ENCODE results near the gene ITGA8.
"Not testable (repeated sequence)": the region's sequence is repeated elsewhere in the genome, so short reads cannot be mapped to it uniquely, and the experiment has no call there.

ITGA8 gene

DNA sequence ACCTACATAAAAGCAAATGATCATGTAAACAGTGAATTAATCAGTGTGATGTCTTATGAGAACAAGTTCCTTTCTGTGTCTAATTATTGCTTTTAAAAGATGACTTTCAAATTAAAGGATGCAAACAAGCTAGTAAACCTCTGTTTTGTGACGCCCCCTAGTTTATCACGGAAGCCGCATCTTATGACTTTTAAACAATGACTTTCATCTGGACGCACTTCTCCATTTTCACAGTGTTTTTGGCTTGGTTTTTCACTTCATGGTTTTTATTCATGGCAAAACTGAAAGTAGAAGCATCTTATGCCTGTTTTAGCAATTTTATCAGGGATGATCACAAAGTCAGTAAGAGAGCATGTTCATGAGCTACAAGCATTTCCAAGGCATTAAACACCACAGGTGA lies 35.0 kb downstream of the ITGA8 start:
- no peak for DNase-seq (ENCODE audit: low read depth in 2 of 2, low spot score in 1 of 2)

DNA sequence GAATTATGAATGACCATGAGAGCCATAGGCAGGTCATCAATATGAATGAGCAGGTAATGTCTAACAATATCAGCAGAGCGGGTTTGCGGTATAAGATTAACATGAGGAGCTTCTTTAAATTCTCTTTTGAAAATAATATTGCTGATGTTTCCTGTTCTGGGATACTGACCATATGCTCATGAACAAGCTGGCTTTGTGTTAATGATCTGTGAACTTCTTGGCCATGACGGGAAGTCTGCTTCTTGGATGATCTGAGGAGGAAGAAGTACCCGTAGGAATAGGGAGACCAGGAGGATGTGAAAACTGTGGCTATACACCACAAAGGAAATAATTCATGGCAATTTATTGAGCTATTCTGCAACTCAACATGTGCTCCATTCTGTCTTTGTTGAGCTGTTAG lies 38.6 kb downstream of the ITGA8 start:
- DNase-seq (ENCODE audit: low read depth in 2 of 2, low spot score in 1 of 2), result no peak

DNA sequence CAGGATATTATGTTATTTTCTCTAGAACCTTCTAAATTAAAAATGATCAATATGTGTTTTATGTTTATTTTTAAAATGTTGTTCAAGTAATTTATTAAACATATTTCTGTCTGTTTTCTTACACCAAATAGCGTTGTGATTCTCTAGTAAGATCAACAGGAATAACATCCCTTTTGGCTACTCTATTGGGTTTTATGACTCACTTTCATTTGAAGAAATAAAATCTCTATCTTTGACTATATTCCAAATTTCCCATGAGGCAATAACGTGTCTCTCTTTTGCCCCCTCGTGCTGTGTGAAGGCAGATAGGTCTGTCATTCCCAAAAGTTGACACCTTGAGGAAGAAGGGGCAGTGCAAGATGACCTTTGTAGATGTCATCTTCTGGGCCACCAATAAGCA lies 40.9 kb downstream of the ITGA8 start:
- no peak for DNase-seq (ENCODE audit: low read depth in 2 of 2, low spot score in 1 of 2)

DNA sequence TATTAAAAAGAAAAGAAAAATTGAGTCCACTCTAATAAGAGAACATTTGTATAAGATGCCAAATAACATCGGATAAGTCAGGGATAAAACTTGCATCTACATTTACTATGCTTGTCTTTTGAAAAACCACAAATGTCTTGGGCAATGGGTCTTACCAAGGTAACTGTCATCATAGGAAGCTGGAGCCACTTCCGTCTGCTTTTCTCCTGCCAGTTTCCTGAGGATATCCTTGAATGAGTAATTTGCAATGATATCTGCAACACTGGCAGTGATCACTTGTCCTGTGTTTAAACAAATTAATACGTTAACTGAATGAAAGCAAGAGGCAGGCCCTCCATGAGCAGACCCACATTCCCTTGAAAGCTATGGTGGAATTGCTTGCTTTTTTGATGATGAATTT lies 47.3 kb downstream of the ITGA8 start:
- DNase-seq (ENCODE audit: low read depth in 2 of 2, low spot score in 1 of 2), result no peak

DNA sequence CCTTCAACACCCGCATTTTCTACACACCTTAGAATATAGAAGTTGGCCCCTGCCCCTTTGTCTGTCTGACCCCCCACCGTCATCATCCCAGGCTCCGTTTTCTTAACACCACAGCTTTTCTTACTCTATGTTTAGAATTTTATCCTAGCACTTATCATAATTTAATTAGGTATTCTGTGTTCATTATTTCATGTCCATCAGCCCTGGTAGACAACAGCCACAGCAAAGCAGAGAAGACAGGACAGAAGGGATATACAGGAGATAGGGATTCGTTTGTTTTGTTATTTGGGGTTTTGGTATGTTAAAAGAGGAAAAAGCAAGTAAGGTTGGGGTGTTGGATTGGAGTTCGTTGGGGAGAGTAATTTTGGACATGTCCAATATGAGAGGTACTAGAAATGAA lies 48.8 kb downstream of the ITGA8 start:
- DNase-seq (ENCODE audit: low read depth in 2 of 2, low spot score in 1 of 2), result no peak

DNA sequence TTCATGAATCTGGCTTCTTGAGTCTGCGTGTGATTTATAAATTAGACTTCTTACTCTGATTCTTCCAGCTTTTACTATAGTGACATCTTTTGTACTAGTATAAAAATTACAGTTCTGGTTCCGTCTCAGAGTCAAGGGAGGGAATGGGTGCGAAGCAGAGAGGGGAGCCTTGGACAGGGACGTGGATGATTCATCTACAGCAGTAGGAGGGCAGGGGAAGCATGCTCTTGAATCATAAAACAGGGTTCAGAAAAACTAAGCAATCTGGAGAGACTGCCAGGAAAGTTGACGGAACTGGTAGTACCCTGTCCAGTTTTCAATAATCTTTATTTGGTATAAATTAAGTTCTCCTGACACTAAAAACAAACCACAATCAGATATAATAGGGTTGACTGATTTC lies 58.1 kb downstream of the ITGA8 start:
- DNase-seq (ENCODE audit: low read depth in 2 of 2, low spot score in 1 of 2), result no peak

DNA sequence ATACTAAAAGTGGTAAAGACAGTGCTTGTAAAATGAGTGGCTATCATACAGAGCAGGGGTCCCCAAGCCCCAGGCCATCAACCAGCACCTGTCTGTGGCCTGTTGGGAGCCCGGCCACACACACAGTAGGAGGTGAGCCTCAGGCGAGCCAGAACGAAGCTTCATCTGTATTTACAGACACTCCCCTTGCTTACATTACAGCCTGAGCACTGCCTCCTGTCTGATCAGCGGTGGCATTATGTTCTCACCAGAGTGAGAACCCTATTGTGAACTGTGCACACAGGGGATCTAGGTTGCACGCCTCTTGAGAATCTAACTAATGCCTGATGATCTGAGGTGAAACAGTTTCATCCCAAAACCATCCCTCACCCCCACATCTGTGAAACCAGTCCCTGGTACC lies 58.7 kb downstream of the ITGA8 start:
- DNase-seq (ENCODE audit: low read depth in 2 of 2, low spot score in 1 of 2), result no peak

DNA sequence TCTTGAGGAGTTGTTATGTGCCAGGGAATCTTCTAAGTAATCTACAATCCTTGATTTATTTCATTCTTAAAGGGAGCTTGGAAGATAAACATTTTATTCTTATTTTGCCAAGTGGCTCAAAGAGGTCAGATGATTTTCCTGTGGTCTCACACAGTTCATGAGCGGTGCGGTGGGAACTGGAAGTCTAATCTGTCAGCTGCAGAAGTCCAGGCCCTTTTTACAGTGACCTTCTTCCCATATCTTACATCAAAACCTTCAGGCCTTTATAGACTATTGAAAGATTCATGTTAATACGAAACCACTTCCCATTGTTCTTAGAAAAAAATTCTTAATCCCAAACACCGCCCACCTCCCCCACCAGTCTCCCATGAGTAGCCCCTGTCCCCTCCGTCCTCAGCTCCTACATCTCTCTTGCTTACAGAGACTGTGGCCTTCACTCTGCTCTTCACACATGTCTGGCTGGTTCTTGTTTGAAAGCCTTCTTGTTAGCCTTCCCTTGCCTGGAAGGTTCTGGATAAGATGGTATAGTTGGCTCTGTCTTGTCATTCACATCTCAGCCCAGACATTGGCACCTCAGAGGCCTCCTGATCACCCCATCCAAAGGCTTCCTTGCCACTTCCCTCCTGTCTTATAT lies 61.5 kb downstream of the ITGA8 start:
- DNase-seq (ENCODE audit: low read depth in 2 of 2, low spot score in 1 of 2), result no peak

DNA sequence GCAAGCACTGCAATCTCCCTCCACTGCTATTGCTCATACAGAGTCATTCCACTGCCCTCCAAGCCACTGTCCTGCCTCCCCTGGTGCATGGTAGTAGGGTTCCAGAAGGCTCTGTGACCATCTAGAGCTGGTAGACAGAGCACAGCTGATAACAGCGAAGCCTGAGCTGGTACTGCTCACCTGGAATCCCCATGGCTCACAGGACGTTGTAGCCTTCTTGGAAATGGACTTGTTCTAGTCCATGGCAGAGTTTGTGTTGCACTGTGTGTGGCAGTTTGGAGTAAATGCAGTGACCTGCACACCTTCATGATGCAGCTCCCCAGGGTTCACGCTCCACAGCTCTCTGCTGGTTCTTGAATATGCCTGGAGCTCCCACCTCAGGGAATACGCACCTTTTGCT lies 67.0 kb downstream of the ITGA8 start:
- no peak for DNase-seq (ENCODE audit: low read depth in 2 of 2, low spot score in 1 of 2)

DNA sequence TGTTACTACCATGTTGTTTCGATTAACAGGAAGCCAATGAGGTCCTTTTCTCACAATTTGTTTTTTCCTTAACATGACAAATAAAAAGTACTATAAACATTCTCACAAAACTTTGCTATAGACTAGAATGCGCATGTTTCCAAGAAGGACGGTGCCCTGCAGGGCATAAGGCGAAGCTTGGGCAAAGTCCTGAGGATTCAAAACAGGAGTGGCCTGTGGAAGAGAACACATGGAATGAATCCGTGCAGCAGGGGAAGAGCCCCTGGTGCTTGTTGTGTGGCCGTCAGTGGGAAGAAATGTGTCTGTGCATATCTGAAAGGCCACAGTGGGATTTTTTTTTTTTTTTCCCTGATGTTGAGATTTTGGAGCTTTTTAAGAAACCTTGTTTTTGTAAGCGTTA lies 67.6 kb downstream of the ITGA8 start:
- no peak for DNase-seq (ENCODE audit: low read depth in 2 of 2, low spot score in 1 of 2)

DNA sequence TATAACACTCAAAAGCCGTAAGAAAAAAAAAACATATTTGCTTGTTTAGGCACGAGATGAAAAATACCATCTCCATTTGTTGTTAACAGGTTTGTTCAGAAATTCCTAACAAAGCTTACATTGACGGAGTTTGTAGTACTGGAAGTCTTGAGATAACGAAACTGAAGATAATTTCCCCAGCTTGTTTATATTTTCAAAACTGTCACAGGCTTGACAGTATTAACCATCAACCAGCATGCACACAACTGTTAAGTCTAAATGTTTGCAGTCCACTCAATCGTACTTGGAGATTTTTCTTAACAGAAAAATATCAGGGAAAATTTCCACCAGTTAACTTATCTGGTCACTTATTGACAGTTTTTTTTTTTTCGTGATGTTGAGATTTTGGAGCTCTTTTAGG lies 68.5 kb downstream of the ITGA8 start:
- DNase-seq (ENCODE audit: low read depth in 2 of 2, low spot score in 1 of 2), result no peak

DNA sequence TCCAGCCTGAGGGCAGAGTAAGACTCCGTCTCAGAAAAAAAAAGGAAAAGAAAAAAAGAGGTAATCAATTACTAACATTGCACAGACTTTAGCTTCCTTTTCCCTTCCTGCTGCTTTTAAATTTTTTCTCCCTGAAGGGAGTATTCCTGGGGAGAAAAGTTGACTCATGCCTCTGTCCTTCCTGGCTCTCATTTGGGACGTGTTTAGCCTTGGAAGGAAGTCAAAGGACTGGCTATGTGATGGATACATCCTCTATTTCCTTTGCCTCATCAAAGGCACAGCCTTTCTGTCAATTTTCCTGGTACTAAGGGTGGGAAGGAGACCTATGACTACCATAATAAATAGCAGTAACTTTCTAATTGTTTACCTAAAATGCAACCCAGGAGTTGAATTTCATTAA lies 77.6 kb downstream of the ITGA8 start:
- DNase-seq (ENCODE audit: low read depth in 2 of 2, low spot score in 1 of 2), result no peak

DNA sequence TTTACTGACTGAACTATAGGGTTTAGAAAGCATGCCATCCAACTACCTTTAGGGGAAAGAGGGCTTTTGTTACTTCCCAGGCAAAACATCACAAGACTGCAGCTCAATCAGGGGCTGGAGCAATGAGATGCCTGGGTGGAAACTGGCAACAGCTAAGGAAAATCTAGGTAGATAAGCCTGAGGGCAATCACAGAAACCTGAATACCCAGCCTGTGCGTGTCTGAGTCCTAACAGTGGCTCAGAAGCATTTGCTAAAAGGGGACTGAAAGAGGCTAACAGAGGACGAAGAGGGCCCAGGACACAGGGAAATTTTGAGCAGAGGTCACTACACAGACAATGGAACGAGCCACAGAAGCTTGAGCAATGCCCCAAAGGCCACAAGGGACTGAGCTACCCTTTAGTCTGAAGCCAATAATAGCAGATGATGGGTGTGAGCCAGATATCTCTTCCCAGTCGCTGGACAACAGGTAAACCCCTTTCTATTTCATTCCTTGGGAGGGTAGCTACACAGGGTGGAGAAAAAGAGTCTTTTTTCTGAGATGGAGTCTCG lies 79.1 kb downstream of the ITGA8 start:
- DNase-seq (ENCODE audit: low read depth in 2 of 2, low spot score in 1 of 2), result no peak

DNA sequence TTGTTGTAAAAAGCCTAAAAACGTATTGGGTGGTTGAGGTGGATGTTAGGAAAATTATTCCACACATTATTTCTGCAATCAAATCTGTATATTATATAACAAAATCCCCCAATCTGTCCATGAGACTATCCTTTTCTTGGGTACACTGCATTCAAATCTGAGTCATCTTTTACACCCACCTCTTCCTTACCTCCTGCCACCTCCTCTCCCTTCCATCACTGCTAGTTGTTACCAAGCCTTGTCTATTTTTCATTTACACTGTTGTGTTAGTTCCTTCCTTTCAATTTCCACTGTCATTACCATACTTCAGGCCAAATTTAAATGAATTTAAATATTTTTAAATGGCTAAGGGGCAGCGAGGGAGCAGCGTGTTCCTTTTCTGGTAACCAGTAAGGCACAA lies 83.3 kb downstream of the ITGA8 start:
- no peak for DNase-seq (ENCODE audit: low read depth in 2 of 2, low spot score in 1 of 2)

DNA sequence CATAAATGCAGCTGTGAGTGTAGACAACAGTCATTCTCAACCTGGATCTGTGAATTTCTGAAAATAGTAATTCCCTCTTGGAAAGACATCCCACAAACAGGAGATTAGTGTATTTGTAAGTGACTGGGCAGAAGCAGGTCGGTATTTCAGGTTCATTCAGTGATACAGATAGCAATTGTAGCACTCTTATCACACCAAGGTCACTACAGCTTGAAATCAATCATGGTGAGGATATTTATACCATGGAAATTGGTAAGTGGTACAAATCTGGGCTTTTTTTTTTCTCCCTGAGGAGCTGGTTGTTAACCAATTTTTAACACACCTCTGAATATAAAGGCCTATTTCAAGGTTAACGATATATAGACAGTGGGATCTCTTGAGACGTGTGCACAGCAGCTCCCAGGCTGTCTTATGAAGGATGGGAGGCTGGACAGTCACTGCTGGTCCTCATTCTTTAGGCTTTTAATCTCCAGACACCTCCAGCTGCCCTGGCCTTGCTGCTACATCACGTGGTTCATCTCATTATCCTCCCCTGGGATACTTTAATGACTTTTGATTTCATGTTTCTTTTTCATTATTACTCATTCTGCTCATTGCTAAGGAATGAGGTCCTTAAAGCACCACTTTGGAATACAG lies 87.1 kb downstream of the ITGA8 start:
- no peak for DNase-seq (ENCODE audit: low read depth in 2 of 2, low spot score in 1 of 2)

DNA sequence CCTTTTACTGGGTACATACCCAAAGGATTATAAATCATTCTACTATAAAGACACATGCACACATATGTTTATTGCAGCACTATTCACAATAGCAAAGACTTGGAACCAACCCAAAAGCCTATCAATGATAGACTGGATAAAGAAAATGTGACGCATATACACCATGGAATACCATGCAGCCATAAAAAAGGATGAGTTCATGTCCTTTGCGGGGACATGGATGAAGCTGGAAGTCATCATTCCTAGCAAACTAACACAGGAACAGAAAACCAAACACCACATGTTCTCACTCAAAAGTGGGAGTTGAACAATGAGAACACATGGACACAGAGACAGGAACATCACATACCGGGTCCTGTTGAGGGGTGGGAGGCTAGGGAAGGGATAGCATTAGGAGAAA lies 88.5 kb downstream of the ITGA8 start:
- DNase-seq (ENCODE audit: low read depth in 2 of 2, low spot score in 1 of 2), result not testable (repeated sequence)

DNA sequence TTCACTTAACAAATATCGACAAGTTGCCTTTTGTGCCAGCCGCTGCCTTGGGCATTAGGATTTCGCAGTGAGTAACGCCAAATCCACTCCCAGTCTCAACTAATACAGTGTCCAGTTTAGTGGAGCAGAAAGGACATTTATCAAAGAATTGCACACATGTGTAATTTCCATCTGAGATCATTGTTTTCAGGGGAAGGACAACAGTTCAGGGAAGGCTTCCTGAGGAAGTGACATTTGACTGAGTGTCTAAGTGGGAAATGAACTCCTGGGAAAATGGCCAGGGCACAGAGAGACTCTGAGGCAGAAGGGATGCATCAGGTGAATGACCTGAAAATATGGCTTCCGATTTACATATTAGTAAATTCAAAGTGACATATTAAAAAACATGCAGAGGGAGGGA lies 89.4 kb downstream of the ITGA8 start:
- no peak for DNase-seq (ENCODE audit: low read depth in 2 of 2, low spot score in 1 of 2)

DNA sequence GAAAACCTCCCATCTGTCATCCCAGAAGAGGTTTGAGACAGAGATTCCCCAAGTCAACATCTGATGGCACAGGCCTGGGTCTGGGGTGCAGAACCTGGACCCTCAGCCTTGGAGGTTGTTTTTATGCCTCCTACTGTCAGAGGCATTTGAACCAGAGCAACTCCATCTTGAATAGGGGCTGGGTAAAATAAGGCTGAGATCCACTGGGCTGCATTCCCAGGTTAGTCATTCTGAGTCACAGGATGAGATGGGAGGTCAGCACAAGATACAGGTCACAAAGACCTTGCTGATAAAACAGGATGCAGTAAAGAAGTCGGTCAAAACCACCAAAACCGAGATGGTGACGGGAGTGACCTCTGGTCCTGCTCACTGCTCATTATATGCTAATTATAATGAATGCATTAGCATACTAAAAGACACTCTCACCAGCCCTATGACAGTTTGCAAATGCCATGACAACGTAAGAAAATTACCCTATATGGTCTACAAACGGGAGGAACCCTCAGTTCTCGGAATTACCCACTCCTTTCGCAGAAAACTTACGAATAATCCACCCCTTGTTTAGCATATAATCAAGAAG lies 92.0 kb downstream of the ITGA8 start:
- DNase-seq (ENCODE audit: low read depth in 2 of 2, low spot score in 1 of 2), result no peak

DNA sequence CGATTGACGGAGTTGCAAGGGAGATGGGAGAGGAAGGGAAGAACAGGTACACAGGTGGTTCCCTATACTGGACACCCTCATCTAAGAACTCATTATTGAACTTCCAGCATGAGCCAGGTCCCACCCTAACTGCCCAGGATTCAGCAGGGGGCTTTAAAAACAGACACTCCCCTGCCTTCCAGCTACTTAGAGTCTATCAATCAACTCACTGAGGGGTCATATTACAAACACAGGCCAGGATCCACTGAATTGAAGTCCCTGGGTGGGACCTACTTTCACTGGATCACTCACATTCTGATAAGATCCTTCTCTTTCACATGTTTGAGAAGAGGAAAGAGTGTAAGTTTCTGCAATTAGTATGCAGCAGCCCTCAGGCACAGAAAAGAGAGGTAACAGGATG lies 92.8 kb downstream of the ITGA8 start:
- DNase-seq (ENCODE audit: low read depth in 2 of 2, low spot score in 1 of 2), result no peak

DNA sequence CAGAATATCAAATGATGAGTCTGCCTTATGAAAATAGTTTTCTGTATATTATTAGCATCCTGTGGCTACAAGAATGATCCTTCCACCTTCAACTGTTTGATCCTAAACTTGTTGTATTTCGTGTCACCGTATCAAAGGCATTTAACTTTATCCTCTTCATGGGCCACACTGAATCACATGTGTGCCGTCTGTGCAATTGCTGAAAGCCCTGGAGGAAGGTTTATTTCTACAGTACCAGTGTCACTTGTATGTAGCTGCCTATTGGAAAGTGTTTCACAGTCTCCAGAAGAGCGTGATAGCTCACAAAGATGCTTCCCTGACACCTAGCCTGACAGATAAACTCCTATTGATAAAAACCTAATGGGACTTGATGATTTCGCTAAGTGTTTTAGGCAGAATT lies 94.5 kb downstream of the ITGA8 start:
- no peak for DNase-seq (ENCODE audit: low read depth in 2 of 2, low spot score in 1 of 2)

DNA sequence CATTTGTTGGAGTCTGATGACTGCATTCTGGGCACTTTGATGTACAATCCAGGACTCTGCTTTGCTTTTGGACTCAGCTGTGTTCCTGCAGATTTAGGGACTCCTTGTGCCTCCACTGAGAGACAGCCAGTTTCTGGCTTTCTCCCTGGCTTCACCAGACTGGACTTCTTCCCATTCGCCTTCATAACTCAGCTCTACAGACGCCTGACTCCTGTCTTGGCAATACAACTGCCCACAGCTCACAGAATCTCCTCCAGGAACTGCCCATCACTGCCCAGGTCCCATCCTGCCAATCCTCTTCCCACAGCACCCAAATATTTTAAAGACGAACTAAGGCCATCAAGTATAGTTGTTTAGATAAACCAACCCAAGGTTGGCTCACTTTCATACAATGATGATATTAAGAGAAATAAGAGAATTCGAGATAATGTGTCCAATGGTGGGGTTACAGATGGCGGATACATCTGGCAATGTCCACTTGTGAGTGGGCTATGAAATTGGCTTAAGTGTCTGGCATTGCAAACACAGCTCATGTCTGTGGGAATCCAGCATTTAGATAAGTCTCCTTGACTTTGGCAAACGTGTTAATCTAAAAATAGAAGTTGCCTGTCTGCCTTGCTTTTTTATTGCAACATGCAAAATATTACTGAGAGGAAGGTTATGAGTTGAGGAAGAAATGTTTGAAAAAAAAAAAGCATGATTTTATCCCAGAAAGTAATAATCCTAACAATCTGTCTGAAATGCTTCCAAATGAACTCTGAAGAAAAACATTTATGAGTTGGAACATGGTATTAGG lies 95.1 kb downstream of the ITGA8 start:
- DNase-seq (ENCODE audit: low read depth in 2 of 2, low spot score in 1 of 2), result no peak

Measured in stimulated activated CD8-positive, alpha-beta memory T cell treated with anti-CD3 and anti-CD28 coated beads, Interleukin-4, amount 100 ng/mL, for 4 hours (primary cell).